Loucy (cell line): ENCODE results near the gene RHD.
"Not testable (repeated sequence)": the region's sequence is repeated elsewhere in the genome, so short reads cannot be mapped to it uniquely, and the experiment has no call there.

Experiments used
- EZH2phosphoT487 ChIP-seq: fragments of 200-600 bp; IDR thresholded peaks from 2 replicates; pipeline ENCODE4 v1.6.1; 2018; ENCODE audit warnings: antibody characterized with exemption, mild to moderate bottlenecking, moderate library complexity, borderline replicate concordance
- TF ChIP-seq, protein P1 (sequence below): fragments of 200-600 bp; sonication (generic); conservative IDR thresholded peaks from 2 replicates; pipeline ENCODE4 v1.5.1; 2014; ENCODE audit warnings: mild to moderate bottlenecking, antibody characterized with exemption, low read length

DNA sequence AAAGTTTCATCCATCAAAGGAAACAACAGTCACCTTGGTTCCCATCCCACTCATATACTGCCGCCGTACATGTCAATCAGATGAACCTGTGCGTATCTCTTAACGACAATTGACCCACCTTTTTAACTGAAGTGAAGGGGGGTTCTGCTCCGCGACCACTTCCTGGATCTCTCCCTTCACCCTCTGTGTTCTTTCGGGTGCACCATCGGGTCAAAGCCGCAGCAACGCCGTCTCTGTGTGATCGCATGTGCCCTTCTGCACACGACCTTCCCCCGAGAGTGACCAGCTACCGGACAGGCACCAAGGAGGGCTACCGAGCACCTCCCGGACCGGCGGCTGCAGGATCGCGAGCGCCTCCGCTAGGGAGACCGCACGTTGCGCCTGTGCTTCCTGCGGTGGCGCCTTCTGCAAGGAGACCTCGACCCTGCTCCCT lies 64.6 kb downstream of the RHD start:
- TF ChIP-seq, protein P1, sequence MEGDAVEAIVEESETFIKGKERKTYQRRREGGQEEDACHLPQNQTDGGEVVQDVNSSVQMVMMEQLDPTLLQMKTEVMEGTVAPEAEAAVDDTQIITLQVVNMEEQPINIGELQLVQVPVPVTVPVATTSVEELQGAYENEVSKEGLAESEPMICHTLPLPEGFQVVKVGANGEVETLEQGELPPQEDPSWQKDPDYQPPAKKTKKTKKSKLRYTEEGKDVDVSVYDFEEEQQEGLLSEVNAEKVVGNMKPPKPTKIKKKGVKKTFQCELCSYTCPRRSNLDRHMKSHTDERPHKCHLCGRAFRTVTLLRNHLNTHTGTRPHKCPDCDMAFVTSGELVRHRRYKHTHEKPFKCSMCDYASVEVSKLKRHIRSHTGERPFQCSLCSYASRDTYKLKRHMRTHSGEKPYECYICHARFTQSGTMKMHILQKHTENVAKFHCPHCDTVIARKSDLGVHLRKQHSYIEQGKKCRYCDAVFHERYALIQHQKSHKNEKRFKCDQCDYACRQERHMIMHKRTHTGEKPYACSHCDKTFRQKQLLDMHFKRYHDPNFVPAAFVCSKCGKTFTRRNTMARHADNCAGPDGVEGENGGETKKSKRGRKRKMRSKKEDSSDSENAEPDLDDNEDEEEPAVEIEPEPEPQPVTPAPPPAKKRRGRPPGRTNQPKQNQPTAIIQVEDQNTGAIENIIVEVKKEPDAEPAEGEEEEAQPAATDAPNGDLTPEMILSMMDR = peak; percentile 21; the same call in 1 of the 2 replicates
- not testable (repeated sequence) for TF ChIP-seq EZH2phosphoT487
